Measurements from ENCODE around the gene FETUB. TPM values are rescaled to one million over a fixed set of nuclear protein-coding genes. Genes with fewer than 3 reads are reported as not detected.
"Not testable (repeated sequence)": the region's sequence is repeated elsewhere in the genome, so short reads cannot be mapped to it uniquely, and the experiment has no call there.

Gene FETUB
- total RNA-seq, 4 donors from 2014 or later, result not detected

- DNase-seq, result no peak
Measured at GRCh38 chr3:186687120-186687651, 47.0 kb downstream of the FETUB start.

DNA sequence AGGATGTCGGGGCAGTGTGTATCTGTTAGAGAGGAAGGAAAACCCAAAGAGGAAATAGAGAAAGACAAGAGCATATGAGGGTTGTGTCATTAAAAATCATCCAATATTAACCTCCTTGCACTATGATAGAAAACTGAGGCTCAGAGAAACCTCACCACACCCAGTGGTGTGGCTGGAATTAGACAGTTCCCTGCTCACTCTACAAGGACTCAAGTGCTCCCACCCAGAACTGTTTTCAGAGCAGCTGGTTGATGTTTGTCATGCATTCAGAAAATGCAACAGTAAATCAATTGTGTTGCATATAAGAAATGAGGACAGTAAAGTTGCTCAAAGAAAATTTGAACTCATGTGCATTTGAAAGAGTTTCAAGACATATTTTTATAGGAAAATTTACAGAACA lies 50.1 kb downstream of the FETUB start:
- not testable (repeated sequence) for H3K4me3 ChIP-seq, H3K27me3 ChIP-seq, H3K9me3 ChIP-seq, H3K27ac ChIP-seq, DNase-seq, H3K4me1 ChIP-seq, H3K36me3 ChIP-seq

More at GRCh38 chr3:186687120-186687651, 47.0 kb downstream of the FETUB start:
- no peak overlapping the region for H3K4me3 ChIP-seq
- no peaks in the 10 kb centered on the region for H3K4me1 ChIP-seq
- no peaks in the 10 kb centered on the region for H3K36me3 ChIP-seq
- H3K9me3 ChIP-seq, result peaks cover 0 to 6% (median 0%) of the 10 kb centered on the region in 4 donors
- H3K27me3 ChIP-seq, result no peaks in the 10 kb centered on the region
- no peak overlapping the region for H3K27ac ChIP-seq
- TF ChIP-seq, protein P1, sequence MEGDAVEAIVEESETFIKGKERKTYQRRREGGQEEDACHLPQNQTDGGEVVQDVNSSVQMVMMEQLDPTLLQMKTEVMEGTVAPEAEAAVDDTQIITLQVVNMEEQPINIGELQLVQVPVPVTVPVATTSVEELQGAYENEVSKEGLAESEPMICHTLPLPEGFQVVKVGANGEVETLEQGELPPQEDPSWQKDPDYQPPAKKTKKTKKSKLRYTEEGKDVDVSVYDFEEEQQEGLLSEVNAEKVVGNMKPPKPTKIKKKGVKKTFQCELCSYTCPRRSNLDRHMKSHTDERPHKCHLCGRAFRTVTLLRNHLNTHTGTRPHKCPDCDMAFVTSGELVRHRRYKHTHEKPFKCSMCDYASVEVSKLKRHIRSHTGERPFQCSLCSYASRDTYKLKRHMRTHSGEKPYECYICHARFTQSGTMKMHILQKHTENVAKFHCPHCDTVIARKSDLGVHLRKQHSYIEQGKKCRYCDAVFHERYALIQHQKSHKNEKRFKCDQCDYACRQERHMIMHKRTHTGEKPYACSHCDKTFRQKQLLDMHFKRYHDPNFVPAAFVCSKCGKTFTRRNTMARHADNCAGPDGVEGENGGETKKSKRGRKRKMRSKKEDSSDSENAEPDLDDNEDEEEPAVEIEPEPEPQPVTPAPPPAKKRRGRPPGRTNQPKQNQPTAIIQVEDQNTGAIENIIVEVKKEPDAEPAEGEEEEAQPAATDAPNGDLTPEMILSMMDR (IDR thresholded peaks at IDR 0.05), result no peak
- TF ChIP-seq POLR2A (IDR thresholded peaks at IDR 0.05), result no peak

GRCh38 chr3:186691676-186692075 lies 51.5 kb downstream of the FETUB start:
- no peak for DNase-seq
- Histone ChIP-seq H3K27ac (no peak overlapping the region), H3K4me3 (no peak overlapping the region), H3K4me1 (no peaks in the 10 kb centered on the region), H3K27me3 (no peaks in the 10 kb centered on the region), H3K36me3 (no peaks in the 10 kb centered on the region), H3K9me3 (no peaks in the 10 kb centered on the region)
- TF ChIP-seq POLR2A (IDR thresholded peaks at IDR 0.05), result no peak
- TF ChIP-seq, protein P1 (IDR thresholded peaks at IDR 0.05), result no peak

GRCh38 chr3:186693843-186694242 lies 53.6 kb downstream of the FETUB start:
- Histone ChIP-seq H3K4me3 (no peak overlapping the region), H3K27me3 (no peaks in the 10 kb centered on the region), H3K36me3 (no peaks in the 10 kb centered on the region), H3K4me1 (no peaks in the 10 kb centered on the region), H3K27ac (no peak overlapping the region), H3K9me3 (no peaks in the 10 kb centered on the region)
- DNase-seq, result no peak
- TF ChIP-seq, protein P1 (IDR thresholded peaks at IDR 0.05), result no peak
- no peak for TF ChIP-seq POLR2A (IDR thresholded peaks at IDR 0.05)

DNA sequence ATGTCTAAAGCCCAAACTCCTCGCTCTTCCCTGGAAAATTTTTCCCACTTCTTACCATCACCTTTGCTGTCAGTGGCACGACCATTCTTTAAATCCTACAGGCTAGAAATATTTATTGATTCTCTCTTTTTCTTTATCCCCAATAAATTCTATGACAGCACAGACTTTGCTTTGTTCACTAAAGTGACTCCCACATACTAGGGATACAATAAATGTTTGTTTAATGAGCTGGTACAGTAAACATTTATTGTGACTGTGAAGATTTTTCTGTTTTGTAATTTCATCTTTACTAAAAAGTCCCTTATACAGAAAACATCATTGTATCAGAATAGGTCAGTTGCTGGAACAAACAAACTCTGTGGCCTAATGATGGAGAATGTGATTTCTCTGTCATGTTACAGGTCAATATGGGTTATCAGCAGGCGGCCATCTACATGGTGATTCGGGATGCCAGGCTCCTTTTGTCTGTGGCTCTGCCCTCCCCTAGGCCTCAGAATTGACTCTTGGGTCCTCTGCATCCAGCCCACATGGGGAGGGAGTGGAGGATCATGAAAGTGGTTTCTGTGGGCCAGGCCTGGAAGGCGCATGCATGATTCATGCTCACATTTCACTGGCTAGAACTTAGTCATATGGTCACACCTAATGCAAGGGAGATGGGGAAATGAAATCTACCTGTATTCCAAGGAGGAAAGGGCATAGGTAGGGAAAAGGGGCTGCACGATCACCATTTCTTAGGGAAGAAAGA lies 54.3 kb downstream of the FETUB start:
- Histone ChIP-seq H3K27ac (no peak overlapping the region), H3K27me3 (no peaks in the 10 kb centered on the region), H3K4me3 (no peak overlapping the region), H3K4me1 (no peaks in the 10 kb centered on the region), H3K36me3 (no peaks in the 10 kb centered on the region), H3K9me3 (no peaks in the 10 kb centered on the region)
- TF ChIP-seq, protein P1 (IDR thresholded peaks at IDR 0.05), result no peak
- no peak for TF ChIP-seq POLR2A (IDR thresholded peaks at IDR 0.05)
- no peak for DNase-seq

DNA sequence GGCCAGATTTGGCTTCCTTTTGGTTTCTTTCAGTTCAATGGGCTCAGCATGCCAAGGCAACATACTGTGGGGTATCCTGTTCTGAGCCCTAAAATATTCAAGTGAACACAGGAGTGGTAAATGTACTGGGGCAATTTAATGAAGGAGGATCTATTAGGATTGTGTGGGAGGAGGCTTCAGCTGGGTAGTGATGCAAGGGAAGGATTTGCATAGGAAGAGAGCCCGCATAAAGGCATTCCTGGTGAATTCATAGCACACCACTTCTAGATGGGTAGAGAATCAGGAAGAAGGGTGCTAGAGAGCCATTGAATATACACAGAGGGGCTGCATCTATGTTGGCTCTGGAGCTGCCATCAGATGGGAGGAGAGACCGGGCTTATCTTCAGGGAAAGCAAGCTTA lies 56.3 kb downstream of the FETUB start:
- no peaks in the 10 kb centered on the region for H3K4me1 ChIP-seq
- TF ChIP-seq, protein P1 (IDR thresholded peaks at IDR 0.05), result no peak
- no peak for TF ChIP-seq POLR2A (IDR thresholded peaks at IDR 0.05)
- H3K9me3 ChIP-seq, result no peaks in the 10 kb centered on the region
- H3K27ac ChIP-seq, result no peak overlapping the region
- no peaks in the 10 kb centered on the region for H3K36me3 ChIP-seq
- H3K27me3 ChIP-seq, result no peaks in the 10 kb centered on the region
- DNase-seq, result no peak
- H3K4me3 ChIP-seq, result no peak overlapping the region

Measured in Peyer's patch (tissue), 4 donors.